WTC11 (cell line): Measurements from ENCODE around the gene TUNAR.

Experiments
- FOXK1 ChIP-seq: sonication (generic); formaldehyde crosslinking; IDR thresholded peaks from 2 replicates; pipeline ENCODE4 v1.8.0; 2022; ENCODE audit warnings: mild to moderate bottlenecking, moderate library complexity, missing genetic modification reagents
- GTF2I ChIP-seq: fragments of 250-450 bp; sonication (Bioruptor Pico); conservative IDR thresholded peaks from 2 replicates; pipeline ENCODE4 v1.4.0; 2021; ENCODE audit warnings: mild to moderate bottlenecking
- SMAD3 ChIP-seq: sonication (generic); formaldehyde crosslinking; IDR thresholded peaks from 2 replicates; pipeline ENCODE4 v1.8.0; 2022; ENCODE audit warnings: missing genetic modification reagents, mild to moderate bottlenecking, borderline replicate concordance
- TEAD1 ChIP-seq: sonication (generic); formaldehyde crosslinking; IDR thresholded peaks from 2 replicates; pipeline ENCODE4 v1.8.0; 2022; ENCODE audit warnings: mild to moderate bottlenecking, missing genetic modification reagents
- ZNF232 ChIP-seq: sonication (generic); formaldehyde crosslinking; IDR thresholded peaks from 2 replicates; pipeline ENCODE4 v1.8.0; 2022; ENCODE audit warnings: mild to moderate bottlenecking, missing genetic modification reagents
- ZNF416 ChIP-seq: fragments of 250-450 bp; sonication (Bioruptor Pico); IDR thresholded peaks from 2 replicates; pipeline ENCODE4 v1.9.0; 2021; ENCODE audit warnings: mild to moderate bottlenecking, inconsistent platforms
- TF ChIP-seq, protein P1 (sequence below): fragments of 200-600 bp; IDR thresholded peaks from 2 replicates; pipeline ENCODE4 v1.8.0; 2022; ENCODE audit warnings: antibody characterized with exemption
- TF ChIP-seq, protein P2 (sequence below): sonication (generic); formaldehyde crosslinking; IDR thresholded peaks from 2 replicates; pipeline ENCODE4 v1.8.0; 2023; ENCODE audit warnings: missing genetic modification reagents, mild to moderate bottlenecking, borderline replicate concordance
- TF ChIP-seq, protein P3 (sequence below): sonication (generic); formaldehyde crosslinking; IDR thresholded peaks from 2 replicates; pipeline ENCODE4 v1.8.1; 2022; ENCODE audit warnings: mild to moderate bottlenecking, moderate library complexity, missing genetic modification reagents
- TF ChIP-seq, protein P4 (sequence below): sonication (generic); formaldehyde crosslinking; IDR thresholded peaks from 2 replicates; pipeline ENCODE4 v1.8.0; 2022; ENCODE audit warnings: mild to moderate bottlenecking, missing genetic modification reagents
- TF ChIP-seq, protein P5 (sequence below): sonication (generic); formaldehyde crosslinking; IDR thresholded peaks from 2 replicates; pipeline ENCODE4 v1.8.1; 2023; ENCODE audit warnings: mild to moderate bottlenecking, missing genetic modification reagents, moderate library complexity
- TF ChIP-seq, protein P6 (sequence below): sonication (generic); formaldehyde crosslinking; IDR thresholded peaks from 2 replicates; pipeline ENCODE4 v1.8.1; 2023; ENCODE audit warnings: mild to moderate bottlenecking, missing genetic modification reagents
- TF ChIP-seq, protein P7 (sequence below): sonication (generic); formaldehyde crosslinking; IDR thresholded peaks from 2 replicates; pipeline ENCODE4 v1.8.1; 2022; ENCODE audit warnings: missing genetic modification reagents, borderline replicate concordance

DNA sequence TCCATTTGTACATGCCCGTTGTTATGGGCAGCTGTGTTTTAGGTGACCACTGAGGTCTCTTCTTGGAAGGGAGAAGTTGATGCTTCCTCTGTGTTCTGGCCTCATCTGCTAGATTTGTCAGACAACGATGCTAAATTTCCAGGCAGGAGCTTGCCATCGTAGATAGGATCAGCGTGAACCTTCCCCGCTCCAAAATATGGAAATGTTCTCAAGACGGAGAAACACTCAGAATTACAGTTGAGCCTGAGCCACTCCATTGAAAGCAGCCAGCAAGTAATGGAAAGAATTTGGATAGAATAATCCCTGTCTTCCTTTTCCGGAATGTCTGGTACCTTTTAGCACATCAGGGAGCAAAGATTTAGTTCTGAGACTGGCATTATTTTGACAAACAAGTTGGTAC, 34.8 kb downstream of the TUNAR start:
- TF ChIP-seq, protein P1, sequence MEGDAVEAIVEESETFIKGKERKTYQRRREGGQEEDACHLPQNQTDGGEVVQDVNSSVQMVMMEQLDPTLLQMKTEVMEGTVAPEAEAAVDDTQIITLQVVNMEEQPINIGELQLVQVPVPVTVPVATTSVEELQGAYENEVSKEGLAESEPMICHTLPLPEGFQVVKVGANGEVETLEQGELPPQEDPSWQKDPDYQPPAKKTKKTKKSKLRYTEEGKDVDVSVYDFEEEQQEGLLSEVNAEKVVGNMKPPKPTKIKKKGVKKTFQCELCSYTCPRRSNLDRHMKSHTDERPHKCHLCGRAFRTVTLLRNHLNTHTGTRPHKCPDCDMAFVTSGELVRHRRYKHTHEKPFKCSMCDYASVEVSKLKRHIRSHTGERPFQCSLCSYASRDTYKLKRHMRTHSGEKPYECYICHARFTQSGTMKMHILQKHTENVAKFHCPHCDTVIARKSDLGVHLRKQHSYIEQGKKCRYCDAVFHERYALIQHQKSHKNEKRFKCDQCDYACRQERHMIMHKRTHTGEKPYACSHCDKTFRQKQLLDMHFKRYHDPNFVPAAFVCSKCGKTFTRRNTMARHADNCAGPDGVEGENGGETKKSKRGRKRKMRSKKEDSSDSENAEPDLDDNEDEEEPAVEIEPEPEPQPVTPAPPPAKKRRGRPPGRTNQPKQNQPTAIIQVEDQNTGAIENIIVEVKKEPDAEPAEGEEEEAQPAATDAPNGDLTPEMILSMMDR = no peak
- TF ChIP-seq, protein P2, sequence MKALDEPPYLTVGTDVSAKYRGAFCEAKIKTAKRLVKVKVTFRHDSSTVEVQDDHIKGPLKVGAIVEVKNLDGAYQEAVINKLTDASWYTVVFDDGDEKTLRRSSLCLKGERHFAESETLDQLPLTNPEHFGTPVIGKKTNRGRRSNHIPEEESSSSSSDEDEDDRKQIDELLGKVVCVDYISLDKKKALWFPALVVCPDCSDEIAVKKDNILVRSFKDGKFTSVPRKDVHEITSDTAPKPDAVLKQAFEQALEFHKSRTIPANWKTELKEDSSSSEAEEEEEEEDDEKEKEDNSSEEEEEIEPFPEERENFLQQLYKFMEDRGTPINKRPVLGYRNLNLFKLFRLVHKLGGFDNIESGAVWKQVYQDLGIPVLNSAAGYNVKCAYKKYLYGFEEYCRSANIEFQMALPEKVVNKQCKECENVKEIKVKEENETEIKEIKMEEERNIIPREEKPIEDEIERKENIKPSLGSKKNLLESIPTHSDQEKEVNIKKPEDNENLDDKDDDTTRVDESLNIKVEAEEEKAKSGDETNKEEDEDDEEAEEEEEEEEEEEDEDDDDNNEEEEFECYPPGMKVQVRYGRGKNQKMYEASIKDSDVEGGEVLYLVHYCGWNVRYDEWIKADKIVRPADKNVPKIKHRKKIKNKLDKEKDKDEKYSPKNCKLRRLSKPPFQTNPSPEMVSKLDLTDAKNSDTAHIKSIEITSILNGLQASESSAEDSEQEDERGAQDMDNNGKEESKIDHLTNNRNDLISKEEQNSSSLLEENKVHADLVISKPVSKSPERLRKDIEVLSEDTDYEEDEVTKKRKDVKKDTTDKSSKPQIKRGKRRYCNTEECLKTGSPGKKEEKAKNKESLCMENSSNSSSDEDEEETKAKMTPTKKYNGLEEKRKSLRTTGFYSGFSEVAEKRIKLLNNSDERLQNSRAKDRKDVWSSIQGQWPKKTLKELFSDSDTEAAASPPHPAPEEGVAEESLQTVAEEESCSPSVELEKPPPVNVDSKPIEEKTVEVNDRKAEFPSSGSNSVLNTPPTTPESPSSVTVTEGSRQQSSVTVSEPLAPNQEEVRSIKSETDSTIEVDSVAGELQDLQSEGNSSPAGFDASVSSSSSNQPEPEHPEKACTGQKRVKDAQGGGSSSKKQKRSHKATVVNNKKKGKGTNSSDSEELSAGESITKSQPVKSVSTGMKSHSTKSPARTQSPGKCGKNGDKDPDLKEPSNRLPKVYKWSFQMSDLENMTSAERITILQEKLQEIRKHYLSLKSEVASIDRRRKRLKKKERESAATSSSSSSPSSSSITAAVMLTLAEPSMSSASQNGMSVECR (CRISPR knock-in tag) = no peak
- TF ChIP-seq, protein P3, sequence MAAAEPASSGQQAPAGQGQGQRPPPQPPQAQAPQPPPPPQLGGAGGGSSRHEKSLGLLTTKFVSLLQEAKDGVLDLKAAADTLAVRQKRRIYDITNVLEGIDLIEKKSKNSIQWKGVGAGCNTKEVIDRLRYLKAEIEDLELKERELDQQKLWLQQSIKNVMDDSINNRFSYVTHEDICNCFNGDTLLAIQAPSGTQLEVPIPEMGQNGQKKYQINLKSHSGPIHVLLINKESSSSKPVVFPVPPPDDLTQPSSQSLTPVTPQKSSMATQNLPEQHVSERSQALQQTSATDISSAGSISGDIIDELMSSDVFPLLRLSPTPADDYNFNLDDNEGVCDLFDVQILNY (CRISPR knock-in tag) = no peak
- TF ChIP-seq, protein P4, sequence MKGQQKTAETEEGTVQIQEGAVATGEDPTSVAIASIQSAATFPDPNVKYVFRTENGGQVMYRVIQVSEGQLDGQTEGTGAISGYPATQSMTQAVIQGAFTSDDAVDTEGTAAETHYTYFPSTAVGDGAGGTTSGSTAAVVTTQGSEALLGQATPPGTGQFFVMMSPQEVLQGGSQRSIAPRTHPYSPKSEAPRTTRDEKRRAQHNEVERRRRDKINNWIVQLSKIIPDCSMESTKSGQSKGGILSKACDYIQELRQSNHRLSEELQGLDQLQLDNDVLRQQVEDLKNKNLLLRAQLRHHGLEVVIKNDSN = no peak
- TF ChIP-seq, protein P5, sequence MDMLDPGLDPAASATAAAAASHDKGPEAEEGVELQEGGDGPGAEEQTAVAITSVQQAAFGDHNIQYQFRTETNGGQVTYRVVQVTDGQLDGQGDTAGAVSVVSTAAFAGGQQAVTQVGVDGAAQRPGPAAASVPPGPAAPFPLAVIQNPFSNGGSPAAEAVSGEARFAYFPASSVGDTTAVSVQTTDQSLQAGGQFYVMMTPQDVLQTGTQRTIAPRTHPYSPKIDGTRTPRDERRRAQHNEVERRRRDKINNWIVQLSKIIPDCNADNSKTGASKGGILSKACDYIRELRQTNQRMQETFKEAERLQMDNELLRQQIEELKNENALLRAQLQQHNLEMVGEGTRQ (CRISPR knock-in tag) = no peak
- TF ChIP-seq, protein P6, sequence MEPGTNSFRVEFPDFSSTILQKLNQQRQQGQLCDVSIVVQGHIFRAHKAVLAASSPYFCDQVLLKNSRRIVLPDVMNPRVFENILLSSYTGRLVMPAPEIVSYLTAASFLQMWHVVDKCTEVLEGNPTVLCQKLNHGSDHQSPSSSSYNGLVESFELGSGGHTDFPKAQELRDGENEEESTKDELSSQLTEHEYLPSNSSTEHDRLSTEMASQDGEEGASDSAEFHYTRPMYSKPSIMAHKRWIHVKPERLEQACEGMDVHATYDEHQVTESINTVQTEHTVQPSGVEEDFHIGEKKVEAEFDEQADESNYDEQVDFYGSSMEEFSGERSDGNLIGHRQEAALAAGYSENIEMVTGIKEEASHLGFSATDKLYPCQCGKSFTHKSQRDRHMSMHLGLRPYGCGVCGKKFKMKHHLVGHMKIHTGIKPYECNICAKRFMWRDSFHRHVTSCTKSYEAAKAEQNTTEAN (CRISPR knock-in tag) = no peak
- TF ChIP-seq ZNF416 = no peak
- no peak for TF ChIP-seq ZNF232 (CRISPR knock-in tag)
- TF ChIP-seq, protein P7, sequence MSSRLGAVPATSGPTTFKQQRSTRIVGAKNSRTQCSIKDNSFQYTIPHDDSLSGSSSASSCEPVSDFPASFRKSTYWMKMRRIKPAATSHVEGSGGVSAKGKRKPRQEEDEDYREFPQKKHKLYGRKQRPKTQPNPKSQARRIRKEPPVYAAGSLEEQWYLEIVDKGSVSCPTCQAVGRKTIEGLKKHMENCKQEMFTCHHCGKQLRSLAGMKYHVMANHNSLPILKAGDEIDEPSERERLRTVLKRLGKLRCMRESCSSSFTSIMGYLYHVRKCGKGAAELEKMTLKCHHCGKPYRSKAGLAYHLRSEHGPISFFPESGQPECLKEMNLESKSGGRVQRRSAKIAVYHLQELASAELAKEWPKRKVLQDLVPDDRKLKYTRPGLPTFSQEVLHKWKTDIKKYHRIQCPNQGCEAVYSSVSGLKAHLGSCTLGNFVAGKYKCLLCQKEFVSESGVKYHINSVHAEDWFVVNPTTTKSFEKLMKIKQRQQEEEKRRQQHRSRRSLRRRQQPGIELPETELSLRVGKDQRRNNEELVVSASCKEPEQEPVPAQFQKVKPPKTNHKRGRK (CRISPR knock-in tag) = no peak
- TF ChIP-seq FOXK1 (CRISPR knock-in tag) = no peak
- TF ChIP-seq TEAD1 = no peak
- no peak for TF ChIP-seq GTF2I (CRISPR knock-in tag)
- TF ChIP-seq SMAD3 (CRISPR knock-in tag) = no peak
